CD4-positive, alpha-beta T cell treated with Interleukin-17A for 4 hours (primary cell): Measurements from ENCODE around the gene AOPEP.
A peak's percentile ranks its signal among the peaks of the same experiment; 100 is the strongest.

Experiments used
- DNase-seq: peaks from one replicate; pipeline ENCODE4 v3.0.0-alpha.2; 2020; ENCODE audit warnings: mixed read lengths

Gene AOPEP

DNA sequence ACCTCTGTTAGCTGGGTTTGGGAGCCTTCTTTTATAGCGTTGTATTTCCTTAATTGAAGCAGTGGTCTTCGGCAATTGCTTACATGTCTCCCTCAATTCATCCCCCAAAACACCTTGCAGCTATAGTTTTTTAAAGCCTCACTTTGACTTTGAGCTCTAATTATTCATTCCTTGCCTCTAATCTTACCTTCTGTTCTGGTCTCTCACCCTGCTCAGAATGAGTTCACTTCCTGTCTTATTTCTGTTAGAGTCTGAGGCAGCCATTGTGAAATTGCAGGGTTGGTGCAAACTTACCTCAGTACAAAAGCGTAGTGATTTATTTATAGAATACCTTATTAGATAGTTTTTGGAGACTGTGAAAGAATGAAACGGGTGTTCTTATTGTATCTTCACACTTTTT, 35.0 kb downstream of the AOPEP start:
- DNase-seq: no peak

DNA sequence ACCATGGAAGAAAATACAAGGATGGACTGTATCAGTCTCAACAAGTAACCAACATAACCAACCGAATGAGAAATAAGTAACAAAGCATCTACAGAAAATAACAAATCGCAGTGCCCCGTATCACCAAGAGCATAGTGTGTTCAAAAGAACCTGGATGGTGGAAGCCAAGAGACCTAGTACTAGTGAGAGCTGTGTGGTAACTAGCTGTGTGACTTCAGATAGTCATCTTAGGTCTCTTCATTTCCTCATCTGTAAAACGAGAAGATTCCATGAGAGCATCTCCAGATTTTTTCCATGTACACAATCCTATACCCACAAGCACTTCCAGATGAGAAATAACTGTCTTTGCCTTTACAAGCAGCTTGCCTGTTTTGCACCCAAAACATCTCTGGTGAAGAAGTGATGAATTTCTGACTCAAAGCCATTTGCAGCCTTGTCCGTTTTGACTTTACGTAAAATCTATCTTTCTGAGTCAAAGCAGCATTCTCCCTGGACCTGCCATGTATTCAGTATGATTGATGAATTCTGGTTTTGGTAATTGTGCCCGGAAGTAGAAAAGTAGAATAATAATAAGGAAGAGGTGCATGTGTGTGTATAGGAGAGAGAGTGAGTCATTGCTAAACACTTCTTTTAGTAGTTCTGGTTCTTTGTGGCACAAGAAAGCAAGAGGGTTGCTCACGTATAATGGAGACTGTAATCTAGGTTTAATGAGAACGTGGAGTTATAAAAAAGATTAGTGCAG, 41.0 kb downstream of the AOPEP start:
- DNase-seq: no peak

DNA sequence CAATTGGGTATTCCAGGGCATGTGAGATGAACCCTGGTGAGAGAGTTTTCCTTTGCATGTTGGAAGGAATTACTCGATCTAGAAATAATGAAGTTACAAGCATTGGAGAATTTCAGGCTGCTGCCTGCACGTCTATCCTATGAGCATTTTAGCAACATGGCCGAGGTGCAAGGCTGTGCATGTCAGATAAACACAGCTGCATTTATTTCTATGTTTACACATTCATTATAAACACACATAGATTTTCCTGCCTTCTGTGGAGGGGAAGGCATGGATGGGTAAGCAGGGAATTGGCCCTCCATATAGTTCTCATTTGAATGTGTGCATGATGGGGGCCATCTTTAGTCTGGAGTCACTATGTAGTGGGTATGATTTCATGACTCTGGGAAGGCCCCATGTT, 42.3 kb downstream of the AOPEP start:
- no peak for DNase-seq

DNA sequence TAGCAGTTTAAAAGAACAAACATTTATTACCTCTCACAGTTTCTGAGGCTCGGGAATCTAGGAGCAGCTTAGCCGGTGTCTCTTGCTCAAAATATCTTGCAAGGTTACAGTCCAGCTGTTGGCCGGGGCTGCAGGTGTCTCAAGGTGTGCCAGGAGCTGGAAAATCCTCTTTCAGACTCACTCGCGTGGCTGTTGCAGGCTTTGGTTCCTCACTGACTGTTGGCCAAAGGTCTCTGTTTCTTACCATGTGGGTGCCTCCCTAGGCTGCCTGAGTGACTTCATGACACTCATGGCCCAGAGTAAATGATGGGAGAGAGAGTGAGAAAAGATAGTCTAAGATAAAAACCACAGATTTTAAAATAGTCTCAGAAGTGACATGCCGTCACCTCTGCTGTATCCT, 43.8 kb downstream of the AOPEP start:
- DNase-seq: no peak

DNA sequence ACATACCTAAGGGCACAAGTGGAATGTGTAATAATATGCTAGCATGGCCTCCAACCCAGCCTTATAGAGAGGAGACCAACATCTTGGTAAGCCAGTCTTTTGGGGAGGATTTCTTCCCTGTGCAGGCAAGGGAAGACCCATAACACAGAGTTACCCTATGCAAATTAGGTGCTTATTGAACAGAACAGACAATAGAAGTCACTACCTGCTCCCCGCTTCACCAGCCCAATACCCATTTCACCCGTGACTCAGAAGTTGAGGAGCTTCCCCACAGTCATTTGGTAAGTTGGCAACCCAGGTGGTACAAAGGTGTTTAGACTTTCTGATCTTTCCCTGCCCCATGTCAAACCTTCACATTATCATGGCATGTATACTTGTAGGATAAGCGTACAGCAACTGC, 44.6 kb downstream of the AOPEP start:
- no peak for DNase-seq

DNA sequence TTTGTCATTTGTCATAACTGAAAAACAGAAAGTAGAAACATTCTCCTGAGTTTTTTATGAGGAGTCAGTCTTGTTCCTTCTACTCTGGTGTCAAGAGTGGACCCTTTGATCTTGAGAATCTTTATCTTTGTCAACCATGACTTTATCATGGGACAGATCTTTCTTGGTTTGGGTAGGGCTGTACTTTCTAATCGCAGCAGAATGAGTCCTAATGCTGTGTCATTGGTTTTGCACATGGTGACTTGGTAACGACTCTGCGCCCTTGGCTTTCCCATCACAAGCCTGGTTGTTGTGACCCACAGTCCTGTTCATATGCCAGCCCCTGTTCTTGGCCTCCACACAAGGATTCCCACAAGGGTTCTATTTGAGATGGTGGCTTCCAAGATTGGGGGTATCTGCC, 45.6 kb downstream of the AOPEP start:
- no peak for DNase-seq

DNA sequence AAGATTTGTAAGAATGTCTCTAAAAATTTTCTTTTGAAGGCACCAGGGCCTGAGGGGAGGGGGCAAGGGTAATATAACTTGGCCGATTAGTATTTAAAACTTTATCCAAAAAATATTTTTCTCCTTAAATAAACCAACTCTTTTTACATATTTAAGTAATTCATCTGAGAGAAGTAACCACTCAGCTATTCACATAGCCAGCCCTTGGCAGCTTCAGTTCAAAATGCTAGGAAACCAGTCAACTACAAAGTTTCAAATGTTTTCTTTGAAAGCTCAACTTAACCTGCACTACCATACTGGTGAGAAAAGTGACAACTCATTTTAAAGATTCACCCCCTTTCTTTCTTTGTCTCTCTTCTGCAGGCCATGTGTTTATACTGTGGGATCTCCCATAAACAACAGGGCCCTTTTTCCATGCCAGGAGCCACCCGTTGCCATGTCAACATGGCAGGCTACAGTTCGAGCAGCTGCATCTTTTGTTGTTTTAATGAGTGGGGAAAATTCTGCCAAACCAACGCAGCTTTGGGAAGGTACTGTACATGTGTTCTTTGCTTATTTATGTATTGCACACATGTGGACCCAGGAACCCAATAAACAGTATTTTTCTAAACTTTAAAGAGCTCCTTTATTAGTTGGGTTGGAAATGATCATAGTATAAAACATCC, 46.3 kb downstream of the AOPEP start:
- DNase-seq: no peak

DNA sequence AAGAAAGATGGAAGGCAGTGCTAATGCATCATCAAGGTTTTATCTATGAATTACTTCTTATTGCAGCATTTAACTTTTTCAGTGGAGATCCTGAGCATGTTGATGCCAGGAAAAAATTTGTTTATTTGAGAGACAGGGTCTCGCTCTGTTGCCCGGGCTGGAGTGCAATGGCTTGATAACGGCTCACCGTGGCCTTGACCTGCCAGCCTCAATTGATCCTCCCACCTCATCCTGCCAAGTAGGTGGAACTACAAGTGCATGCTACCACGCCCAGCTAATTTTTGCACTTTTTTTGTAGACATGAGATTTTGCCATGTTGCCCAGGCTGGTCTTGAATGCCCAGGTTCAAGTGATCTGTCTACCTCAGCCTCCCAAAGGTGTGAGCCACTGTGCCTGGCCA, 47.2 kb downstream of the AOPEP start:
- DNase-seq: no peak

DNA sequence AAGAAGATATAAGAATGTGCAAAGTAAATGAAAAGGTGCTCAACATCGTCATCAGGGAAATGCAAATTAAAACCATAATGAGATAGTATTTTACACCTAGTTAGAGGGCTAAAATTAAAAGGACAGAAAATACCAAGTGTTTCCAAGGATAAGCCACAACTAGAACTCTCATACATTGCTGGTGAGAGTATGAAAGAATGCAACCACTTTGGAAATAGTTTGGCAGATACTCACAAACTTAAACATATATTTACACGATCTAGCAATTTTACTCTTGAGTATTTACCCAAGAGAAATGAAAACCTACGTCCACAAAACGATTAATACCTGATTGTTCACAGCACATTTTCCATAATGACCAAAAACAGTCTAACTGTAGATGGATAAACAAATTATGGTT, 51.5 kb downstream of the AOPEP start:
- DNase-seq: no peak

DNA sequence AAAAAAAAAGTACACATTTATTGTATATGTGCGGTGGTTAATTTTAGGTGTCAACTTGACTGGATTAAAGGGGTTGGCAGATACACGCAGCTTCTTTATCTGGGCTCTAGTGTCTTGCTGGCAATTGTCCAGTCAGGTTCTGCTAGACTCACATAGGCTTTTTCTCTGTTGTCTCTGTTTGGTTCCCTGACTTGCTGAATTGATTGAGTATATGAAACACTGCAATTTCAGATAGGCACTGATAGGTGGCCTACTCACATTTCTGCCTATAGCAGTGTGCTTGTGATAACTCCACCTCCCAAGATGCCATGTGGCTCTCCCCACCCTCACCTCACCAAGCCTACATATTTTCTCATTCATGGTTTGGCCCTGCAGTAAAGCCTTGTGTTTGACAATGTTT, 52.5 kb downstream of the AOPEP start:
- DNase-seq: no peak

DNA sequence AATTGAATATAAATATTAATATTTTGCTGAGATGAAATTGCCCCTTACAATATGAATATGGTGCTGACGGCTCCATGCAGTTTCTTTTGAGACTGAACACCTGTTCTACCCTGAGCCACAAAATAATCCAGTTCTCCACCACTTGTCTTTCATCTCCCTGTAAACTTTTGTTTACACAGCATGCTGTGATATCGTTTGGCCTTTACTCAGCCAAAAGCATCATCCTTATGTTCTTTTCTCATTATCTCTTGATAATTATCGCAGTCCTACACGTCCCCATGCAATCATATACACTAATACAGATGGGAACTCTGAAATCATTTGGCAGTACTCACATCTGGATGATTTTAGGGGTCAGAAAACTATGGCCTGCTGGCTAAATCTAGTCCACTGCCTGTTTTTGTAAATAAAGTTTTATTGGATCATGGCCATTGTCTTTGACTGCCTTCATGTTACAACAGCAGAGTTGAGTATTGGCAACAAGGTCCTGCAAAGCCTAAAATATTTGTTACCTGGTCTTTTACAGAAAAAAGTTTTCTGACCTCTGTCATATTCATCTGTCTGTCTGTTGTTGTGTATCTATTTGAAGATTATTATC, 53.3 kb downstream of the AOPEP start:
- no peak for DNase-seq

DNA sequence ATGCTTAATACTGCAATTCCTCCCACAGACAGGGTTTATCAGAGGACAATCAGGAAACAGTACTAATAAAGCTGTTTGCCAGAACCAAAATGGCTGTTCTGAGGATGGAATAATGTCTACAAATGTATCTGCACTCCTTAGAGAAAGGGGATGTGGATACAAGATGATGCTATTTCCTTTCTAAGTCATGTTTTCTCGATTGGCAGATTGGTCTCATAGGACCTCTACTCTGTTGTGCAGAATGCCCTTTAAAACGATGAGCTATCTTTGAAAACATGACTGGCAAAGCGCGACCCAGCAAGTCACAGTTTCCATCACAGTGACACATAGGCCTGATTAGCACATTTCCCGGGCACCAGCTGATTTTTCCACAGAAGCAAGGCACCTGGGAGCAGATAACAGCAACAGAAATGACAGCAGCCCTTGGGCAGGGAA, 54.0 kb downstream of the AOPEP start:
- no peak for DNase-seq

DNA sequence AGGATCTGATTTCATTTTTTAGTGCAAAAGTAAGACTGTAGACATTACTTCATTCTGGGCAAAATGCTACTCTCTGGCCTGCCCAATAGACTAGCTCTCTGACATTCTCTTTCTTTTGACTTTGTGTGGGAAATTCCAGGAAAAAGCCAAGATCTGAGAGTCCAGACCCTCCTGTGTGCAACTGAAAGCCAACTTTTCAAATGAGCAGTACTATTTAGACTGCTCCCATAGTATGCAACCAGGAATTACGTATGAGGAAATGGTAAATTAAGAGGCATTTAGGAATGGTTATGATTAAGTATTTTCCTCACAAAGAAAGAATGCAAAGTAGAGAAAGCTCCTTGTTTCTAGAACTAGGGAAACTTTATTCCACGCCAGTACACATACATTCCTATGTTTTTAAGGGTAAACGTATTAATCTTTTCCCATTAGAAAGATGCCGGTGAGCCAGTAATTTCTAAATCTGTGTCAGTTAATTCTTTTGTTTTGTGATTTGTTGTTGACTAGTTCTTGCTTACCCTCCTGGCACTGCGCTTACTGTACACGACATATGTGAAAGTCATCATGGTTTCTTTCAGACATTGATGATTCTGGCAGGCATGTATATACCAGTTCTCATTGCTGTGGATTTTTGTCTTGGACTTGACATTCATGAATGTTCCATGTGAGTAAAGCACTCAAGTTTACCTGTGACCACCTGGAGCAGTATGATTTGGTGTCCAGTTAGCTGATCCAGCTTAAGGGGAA, 56.0 kb downstream of the AOPEP start:
- no peak for DNase-seq

DNA sequence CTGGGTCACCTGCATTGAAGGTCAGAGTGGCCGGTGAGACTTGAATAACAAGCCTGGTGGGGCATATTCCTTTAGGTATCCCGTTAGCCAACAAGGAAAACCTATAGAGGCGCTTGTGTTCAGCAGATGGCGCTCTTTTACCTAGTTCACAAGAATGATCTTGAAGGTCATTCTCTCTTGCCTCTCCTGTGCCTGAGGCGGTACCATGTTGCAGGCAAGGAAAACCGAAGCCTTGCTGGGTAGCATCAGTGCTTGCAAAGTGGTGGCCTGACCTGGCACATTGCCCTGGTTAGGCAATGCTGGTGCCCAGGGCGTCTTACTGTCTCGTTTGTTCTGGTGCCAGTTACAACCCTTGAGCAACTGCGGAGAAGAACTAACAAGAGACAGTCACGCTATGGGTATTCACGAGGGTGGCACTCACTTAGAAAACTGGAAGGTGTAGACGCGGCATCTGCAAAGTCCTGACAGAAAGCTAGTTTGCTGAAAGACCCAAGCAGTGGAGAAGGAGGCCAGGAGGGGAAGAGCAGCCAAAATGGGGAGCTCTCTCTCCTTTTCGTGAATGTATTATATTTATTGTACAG, 56.7 kb downstream of the AOPEP start:
- peak; percentile 54 for DNase-seq

DNA sequence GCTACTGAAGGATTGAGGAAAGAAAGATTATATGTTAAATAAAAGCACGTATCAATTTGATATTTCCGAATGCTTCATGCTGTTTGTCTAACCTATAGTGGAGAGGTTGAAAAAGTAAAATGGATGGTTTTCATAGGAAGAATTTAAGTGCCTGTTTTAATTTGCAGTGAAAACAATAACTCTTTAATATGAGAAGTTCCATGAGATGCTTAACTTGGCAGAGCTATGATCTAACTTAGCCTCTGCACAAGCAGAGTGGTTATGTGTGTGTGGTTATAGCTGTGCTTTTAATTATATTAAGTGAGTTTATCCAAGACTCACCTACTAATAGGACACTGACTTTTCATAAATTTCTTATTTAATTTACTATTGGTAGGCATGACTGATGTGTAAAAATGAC, 57.4 kb downstream of the AOPEP start:
- DNase-seq: no peak

DNA sequence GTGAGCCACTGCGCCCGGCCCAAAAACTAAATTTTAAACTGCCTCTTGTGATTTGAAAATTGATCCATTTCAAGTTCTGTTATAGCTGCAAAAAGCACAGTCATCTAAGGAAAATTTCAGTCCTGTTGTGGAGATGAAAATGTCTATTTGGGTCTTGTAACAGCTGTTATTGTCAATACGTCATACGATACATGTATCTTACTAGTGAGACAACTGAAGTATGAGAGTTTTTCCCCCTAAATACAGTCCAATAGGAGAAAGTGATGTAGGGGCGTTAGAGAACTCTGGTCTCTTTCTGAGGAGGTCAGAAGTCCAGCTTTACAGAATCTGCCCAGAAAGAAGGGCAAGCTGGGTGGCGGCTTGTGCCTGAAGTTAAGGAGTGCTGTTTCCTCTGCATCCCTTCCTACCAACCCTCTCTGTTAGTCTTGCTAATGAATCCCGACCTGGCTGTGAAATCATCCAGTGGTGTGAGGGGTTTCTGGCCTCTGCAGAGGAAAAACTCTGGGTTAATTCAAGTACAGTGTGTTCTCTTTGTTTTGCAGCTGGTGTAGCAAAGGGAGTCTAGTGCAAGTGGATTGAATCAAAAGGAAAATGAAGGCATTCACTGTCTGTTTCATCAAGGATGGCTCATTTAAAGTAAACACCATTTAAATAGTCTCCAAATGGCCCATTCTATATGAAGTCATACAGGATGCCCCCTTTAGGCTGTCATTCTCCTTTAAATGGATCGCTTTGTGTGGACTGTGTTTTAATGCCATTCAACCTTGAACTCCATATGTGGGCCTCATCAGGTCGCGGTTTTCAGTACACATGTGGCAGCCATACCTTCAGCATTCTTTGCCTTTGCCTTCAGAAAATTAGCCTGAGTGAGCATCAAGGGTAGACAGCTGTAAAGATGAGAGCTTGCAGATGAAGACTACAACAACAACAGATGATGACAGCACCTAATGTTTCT, 59.0 kb downstream of the AOPEP start:
- no peak for DNase-seq

DNA sequence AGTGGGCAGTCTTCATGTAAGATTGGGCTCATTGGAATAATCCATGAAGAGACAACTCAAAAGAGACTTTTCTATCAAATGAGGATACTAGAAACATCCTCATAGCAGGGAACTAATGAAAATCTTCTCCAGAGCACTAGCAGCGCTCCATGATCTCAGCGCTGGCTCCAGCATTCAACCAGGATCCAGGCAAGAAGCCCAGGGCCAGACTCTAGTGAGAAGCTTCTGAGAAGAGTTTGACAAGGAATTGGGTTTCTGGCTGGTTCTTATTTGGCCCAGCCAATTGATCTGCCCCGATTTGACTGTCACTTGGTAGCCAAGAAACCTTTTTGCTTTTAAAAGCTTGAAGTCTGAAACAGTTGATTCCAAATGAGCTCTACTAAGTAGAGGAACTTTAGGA, 60.1 kb downstream of the AOPEP start:
- DNase-seq: no peak

DNA sequence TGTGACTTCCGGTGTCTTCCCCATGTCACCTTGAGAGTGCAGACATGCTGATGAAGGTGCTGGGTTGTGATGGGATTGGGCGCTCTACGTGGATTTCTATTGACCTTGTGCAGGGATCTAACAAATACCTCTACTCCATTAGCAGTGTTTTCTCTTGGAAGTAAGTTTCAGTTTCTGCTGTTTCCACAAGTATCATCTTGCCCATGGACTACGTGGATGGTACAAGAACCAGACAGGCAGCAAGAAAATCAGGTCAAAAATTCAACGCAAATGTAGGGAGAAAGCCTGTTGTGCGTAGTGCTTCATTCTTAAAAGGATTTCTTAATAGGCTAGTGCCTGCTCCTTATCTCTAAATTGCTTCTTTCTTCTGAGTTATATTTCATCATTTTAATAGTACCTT, 60.8 kb downstream of the AOPEP start:
- no peak for DNase-seq

DNA sequence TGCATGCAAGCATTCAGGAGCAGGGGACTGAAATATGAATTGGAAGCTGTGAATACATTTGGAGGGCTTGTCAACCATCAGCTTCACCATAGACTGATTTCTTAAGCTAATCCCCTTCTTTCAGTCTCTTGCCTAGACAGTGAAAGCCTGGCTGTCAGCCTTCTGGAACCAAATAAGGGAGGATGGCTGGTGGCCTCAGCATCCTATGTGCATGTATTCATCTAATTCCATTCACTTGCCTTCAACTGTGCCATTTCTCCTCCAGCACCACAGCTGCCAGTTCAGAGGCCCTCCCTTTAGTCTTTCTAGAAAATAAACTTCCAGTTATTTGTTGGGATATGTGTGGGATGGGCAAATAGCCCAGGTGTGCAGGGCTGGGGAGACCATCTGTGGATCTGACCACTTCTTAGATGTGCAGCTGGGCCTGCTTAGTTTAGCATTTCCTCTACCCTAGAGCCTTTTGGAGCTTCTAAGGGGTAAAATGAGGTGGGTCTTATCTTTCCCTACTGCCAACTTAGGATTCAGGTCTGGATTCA, 62.1 kb downstream of the AOPEP start:
- no peak for DNase-seq

DNA sequence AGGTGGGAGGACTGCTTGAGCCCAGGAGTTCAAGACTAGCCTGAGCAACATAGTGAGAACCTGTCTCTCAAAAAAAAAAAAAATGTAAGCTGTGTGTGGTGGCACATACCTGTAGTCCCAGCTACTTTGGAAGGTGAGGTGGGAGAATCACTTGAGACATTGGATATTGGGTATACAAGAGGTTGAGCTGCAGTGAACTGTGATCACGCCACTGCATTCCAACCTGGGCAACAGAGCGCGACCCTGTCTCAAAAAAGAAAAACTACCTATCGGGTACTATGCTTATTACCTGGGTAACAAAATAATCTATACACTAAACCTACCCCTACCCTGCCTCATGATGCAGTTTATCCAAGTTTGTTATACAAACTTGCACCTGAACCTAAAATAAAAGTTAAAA, 64.9 kb downstream of the AOPEP start:
- no peak for DNase-seq

DNA sequence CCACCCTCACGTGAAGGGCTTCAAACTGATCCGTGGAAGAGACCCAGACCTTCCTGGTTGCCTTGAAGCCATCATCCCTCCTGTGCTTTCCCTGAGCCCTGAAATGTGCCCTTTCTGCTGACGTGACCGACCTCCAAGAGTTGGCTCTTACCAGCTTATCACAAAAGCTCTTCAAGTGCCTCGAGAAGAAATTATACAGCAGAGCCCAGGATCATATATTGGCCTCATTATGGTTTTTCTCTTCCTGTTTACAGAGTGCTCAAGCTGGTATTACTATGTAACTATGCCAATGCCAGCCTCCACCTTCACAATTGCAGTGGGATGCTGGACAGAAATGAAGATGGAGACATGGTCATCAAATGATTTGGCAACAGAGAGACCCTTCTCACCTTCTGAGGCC, 66.0 kb downstream of the AOPEP start:
- no peak for DNase-seq
